ENCODE results near the gene ITGB7. TPM values are rescaled to one million over a fixed set of nuclear protein-coding genes. Genes with fewer than 3 reads are reported as not detected.
A peak's percentile ranks its signal among the peaks of the same experiment; 100 is the strongest.
"Not testable (repeated sequence)": the region's sequence is repeated elsewhere in the genome, so short reads cannot be mapped to it uniquely, and the experiment has no call there.

The ITGB7 gene
- total RNA-seq, 2 experiments from 2014 or later: 621 to 702 TPM

DNA sequence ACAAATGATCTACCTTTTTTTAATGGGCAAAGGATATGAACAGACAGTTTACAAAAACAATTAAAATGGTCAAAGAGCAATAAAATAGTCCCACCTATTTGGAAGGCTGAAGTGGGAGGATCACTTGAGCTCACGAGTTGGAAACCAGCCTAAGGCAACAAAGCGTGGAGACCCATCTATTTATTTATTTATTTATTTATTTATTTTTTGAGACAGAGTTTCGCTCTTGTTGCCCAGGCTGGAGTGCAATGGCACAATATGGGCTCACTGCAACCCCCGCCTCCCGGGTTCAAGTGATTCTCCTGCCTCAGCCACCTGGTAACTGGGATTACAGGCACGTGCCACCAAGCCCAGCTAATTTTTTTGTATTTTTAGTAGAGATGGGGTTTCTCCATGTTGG lies 29.6 kb downstream of the ITGB7 start:
- H3K27me3 Mint-ChIP-seq, H3K4me3 Mint-ChIP-seq, DNase-seq, H3K9me3 Mint-ChIP-seq, POLR2A ChIA-PET, H3K27ac Mint-ChIP-seq: not testable (repeated sequence)
- CTCF ChIA-PET: interaction anchor here (0.7 to 4.4 kb wide), 5 partner anchors 13 to 144 kb away, joined by 3 to 33 read pairs (median 3); no protein-coding TSS in a partner anchor
- peaks cover 16% of the 10 kb centered on the region for H3K36me3 Mint-ChIP-seq (ENCODE audit: low read depth)
- peaks cover 41% of the 10 kb centered on the region for H3K4me1 Mint-ChIP-seq

DNA sequence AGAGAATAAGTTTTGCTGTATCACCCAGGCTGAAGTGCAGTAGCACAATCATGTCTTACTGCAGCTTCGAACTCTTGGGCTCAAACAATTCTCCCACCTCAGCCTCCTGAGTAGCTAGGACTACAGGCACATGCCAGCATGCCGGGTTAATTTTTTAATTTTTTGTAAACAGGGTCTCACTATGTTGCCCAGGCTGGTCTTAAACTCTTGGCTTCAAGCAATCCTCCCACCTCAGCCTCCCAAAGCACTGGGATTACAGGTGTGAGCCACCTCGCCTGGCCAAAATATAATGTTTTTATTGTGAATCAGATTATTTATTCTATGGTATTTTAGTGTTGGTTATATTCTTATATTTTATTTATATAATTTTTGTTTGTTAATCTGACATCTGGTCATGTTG lies 30.3 kb downstream of the ITGB7 start:
- Mint-ChIP-seq H3K4me1 (peaks cover 34% of the 10 kb centered on the region), H3K27me3 (no peaks in the 10 kb centered on the region), H3K36me3 (ENCODE audit: low read depth) (peaks cover 9% of the 10 kb centered on the region), H3K27ac (no peak overlapping the region), H3K4me3 (no peak overlapping the region), H3K9me3 (no peaks in the 10 kb centered on the region)
- ChIA-PET CTCF (interaction anchor here (0.7 to 1.9 kb wide), 4 partner anchors 17 to 144 kb away, joined by 3 to 9 read pairs (median 3); no protein-coding TSS in a partner anchor), POLR2A (no interaction called here)
- no peak for DNase-seq

DNA sequence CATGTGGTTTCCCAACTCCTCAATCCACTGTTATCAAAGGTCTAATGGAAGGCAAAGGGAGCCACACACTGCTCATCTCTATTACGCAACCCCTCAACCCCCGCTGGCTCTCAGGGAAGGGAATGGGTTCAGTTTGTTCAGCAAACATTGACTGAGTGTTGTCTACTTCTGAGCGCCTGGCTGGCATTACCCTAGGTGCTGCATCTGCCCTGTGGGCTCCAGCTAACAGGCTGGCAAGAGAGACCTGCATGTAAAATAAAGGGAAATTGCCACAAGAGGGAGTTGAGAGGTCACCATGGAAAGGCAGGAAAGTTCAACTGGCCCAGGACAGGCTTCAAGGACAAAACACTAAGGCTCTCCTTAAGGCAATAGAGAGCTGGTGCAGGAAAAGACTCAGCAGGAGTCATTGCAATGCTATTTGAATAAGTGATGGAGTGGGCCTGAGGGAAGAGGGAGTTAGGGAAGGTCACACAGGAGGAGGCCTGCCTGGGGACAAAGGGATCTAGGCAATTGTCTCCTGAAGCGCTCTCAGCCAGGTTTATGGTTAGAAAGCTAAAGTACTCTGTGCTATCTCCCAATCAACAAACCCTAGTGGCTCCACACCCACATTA lies 32.1 kb downstream of the ITGB7 start:
- no peak for DNase-seq
- peaks cover 2% of the 10 kb centered on the region for H3K36me3 Mint-ChIP-seq (ENCODE audit: low read depth)
- no peak overlapping the region for H3K27ac Mint-ChIP-seq
- ChIA-PET POLR2A (no interaction called here), CTCF (interaction anchor here (1.8 to 1.9 kb wide), 2 partner anchors 16 to 93 kb away, joined by 5 to 9 read pairs; partner anchors contain the start of gene ESPL1)
- H3K27me3 Mint-ChIP-seq: no peaks in the 10 kb centered on the region
- peaks cover 26% of the 10 kb centered on the region for H3K4me1 Mint-ChIP-seq
- H3K4me3 Mint-ChIP-seq: no peak overlapping the region
- H3K9me3 Mint-ChIP-seq: no peaks in the 10 kb centered on the region

DNA sequence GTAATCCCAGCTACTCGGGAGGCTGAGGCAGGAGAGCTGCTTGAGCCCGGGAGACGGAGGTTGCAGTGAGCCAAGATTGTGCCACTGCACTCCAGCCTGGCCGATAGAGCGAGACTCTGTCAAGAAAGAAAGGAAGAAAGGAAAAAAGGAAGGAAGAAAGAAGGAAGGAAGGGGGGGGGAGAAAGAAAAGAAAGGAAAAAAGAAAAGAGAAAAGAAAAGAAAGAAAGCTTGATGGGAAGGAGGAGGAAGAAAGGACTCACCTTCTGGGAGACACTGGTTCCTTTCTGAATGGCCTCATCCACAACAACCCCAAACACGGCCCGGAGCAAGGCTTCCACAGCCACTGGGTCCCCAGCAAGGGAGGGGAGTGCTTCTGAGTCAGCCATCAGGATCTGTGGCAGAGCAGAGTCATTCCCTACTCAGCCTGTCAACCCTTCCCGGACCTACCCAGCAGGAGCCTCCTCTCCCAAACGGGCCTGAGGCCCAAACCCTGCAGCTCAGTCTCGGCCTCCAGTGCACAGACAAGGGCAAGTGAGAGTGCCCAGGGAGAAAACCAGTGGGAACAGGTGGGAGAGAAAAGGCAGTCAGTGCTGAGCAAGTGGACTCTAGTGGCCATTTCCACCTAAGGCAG lies 33.9 kb downstream of the ITGB7 start:
- H3K27ac Mint-ChIP-seq: no peak overlapping the region
- ChIA-PET CTCF (interaction anchor here (1.4 to 3.2 kb wide), 3 partner anchors 8 to 94 kb away, joined by 4 to 29 read pairs (median 5); partner anchors contain the start of genes CSAD and ESPL1), POLR2A (no interaction called here)
- peaks cover 2% of the 10 kb centered on the region for H3K36me3 Mint-ChIP-seq (ENCODE audit: low read depth)
- no peaks in the 10 kb centered on the region for H3K27me3 Mint-ChIP-seq
- H3K4me1 Mint-ChIP-seq: peaks cover 13% of the 10 kb centered on the region
- no peaks in the 10 kb centered on the region for H3K9me3 Mint-ChIP-seq
- H3K4me3 Mint-ChIP-seq: no peak overlapping the region
- DNase-seq: no peak

DNA sequence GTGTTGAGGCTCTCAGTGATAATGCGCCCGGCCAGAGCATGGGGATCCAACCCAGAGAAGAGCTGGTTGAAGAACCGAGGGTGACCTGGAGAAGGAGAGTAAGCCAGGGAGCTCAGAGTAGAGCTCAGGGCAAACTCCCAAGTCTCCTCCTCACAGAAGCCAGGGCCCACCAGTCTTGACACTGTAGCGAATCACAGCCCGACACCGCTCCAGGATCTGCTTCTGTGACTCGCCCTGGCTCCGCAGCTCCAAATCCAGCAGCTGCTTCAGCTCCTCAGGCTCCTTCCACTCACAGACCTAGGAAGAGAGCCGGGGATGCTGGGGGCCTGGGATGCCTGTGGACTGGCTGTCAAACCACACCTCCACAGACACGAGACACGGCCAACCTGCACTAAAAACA lies 34.7 kb downstream of the ITGB7 start:
- Mint-ChIP-seq H3K9me3 (no peaks in the 10 kb centered on the region), H3K4me3 (no peak overlapping the region), H3K4me1 (peaks cover 13% of the 10 kb centered on the region), H3K36me3 (ENCODE audit: low read depth) (peaks cover 2% of the 10 kb centered on the region), H3K27me3 (no peaks in the 10 kb centered on the region), H3K27ac (no peak overlapping the region)
- DNase-seq: no peak
- ChIA-PET CTCF (interaction anchor here (1.4 to 3.2 kb wide), 2 partner anchors 9 to 12 kb away, joined by 4 to 29 read pairs; partner anchors contain the start of gene CSAD), POLR2A (no interaction called here)

DNA sequence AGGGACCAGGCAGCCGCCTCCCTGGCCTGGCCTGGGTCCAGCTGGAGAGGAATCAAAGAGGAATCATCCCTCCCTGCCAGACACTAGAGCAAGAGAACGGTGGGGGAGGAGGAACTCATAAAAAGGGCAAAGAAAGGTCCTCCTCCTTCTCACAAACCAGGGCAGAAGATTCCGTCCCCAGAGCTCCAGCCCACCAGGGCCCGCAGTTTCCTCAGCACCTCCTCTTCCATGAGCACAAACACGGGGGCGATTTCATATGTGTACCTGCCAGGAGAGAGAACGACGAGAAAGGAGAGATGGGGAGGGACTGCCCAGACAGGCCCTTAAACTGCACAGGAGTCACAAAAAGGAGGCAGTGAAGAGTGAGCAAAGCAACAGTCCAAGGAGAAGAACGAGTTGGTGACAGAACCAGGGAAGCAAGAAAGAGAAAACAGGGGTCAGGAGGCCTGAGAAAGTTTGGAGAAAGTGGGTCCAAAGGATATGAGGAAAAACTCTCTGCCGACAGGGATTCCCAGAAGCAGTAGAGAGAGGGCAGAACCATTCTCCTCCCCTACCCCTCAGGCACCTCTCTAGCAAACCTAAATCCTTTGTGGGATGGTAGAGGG lies 35.2 kb downstream of the ITGB7 start:
- H3K9me3 Mint-ChIP-seq: no peaks in the 10 kb centered on the region
- ChIA-PET CTCF (interaction anchor here (1.4 to 3.2 kb wide), 3 partner anchors 9 to 37 kb away, joined by 3 to 29 read pairs (median 4); partner anchors contain the start of gene CSAD), POLR2A (no interaction called here)
- no peaks in the 10 kb centered on the region for H3K27me3 Mint-ChIP-seq
- H3K4me3 Mint-ChIP-seq: no peak overlapping the region
- DNase-seq: no peak
- H3K27ac Mint-ChIP-seq: peak overlapping the region; percentile 52
- peaks cover 11% of the 10 kb centered on the region for H3K4me1 Mint-ChIP-seq
- H3K36me3 Mint-ChIP-seq (ENCODE audit: low read depth): peaks cover 2% of the 10 kb centered on the region

- Mint-ChIP-seq H3K36me3 (ENCODE audit: low read depth) (peaks cover 2% of the 10 kb centered on the region), H3K4me3 (no peak overlapping the region), H3K4me1 (peaks cover 11% of the 10 kb centered on the region), H3K9me3 (no peaks in the 10 kb centered on the region), H3K27me3 (no peaks in the 10 kb centered on the region), H3K27ac (peak overlapping the region; percentile 52)
- no peak for DNase-seq
- POLR2A ChIA-PET: no interaction called here
- CTCF ChIA-PET: interaction anchor here (0.6 to 3.2 kb wide), 4 partner anchors 11 to 147 kb away, joined by 3 to 29 read pairs (median 3); no protein-coding TSS in a partner anchor
Observed at GRCh38 chr12:53170876-53171724, 36.0 kb downstream of the ITGB7 start.

DNA sequence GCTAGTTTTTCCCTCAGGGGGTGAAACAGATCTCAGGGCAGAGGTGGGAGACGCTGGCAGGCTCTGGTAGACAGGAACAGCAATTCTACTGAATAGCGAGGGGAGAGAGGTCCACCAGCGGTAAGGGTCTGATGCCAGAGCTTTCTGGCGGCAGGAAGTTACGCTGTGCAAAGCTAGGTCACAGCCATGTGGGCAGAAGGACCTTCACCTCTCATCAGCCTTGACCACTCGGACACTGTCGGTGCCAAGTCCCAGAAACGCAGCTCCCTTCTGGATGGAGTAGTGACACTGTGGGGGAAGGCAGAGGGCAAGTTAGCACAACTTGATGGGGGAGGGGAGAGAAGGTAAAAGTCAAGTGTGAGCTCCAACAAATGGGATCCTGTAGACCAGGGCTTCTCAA lies 36.8 kb downstream of the ITGB7 start:
- DNase-seq: no peak
- ChIA-PET CTCF (interaction anchor here (1.1 to 1.7 kb wide), 2 partner anchors 38 to 148 kb away, joined by 3 read pairs; no protein-coding TSS in a partner anchor), POLR2A (no interaction called here)
- Mint-ChIP-seq H3K27ac (no peak overlapping the region), H3K36me3 (ENCODE audit: low read depth) (no peaks in the 10 kb centered on the region), H3K9me3 (no peaks in the 10 kb centered on the region), H3K4me3 (no peak overlapping the region), H3K27me3 (no peaks in the 10 kb centered on the region), H3K4me1 (peaks cover 4% of the 10 kb centered on the region)

- Mint-ChIP-seq H3K27me3 (no peaks in the 10 kb centered on the region), H3K27ac (no peak overlapping the region), H3K36me3 (ENCODE audit: low read depth) (no peaks in the 10 kb centered on the region), H3K4me3 (no peak overlapping the region), H3K9me3 (no peaks in the 10 kb centered on the region), H3K4me1 (no peaks in the 10 kb centered on the region)
- no peak for DNase-seq
- ChIA-PET POLR2A (no interaction called here), CTCF (no interaction called here)
Observed at GRCh38 chr12:53169644-53170043, 37.4 kb downstream of the ITGB7 start.

GRCh38 chr12:53166837-53167236 lies 40.2 kb downstream of the ITGB7 start:
- DNase-seq: no peak
- H3K4me1 Mint-ChIP-seq: no peaks in the 10 kb centered on the region
- H3K27me3 Mint-ChIP-seq: no peaks in the 10 kb centered on the region
- peaks cover 2% of the 10 kb centered on the region for H3K36me3 Mint-ChIP-seq (ENCODE audit: low read depth)
- no peak overlapping the region for H3K27ac Mint-ChIP-seq
- H3K4me3 Mint-ChIP-seq: no peak overlapping the region
- H3K9me3 Mint-ChIP-seq: no peaks in the 10 kb centered on the region
- CTCF ChIA-PET: interaction anchor here (0.6 to 1.0 kb wide), 4 partner anchors 23 to 229 kb away, joined by 3 to 4 read pairs (median 3); no protein-coding TSS in a partner anchor
- POLR2A ChIA-PET: no interaction called here

- not testable (repeated sequence) for H3K36me3 Mint-ChIP-seq (ENCODE audit: low read depth); DNase-seq; H3K4me1 Mint-ChIP-seq; H3K4me3 Mint-ChIP-seq; H3K27ac Mint-ChIP-seq; H3K9me3 Mint-ChIP-seq; H3K27me3 Mint-ChIP-seq
- POLR2A ChIA-PET: interaction anchor here (0.7 kb wide), 1 partner anchor 34 kb away, joined by 4 read pairs; no protein-coding TSS in a partner anchor
- CTCF ChIA-PET: interaction anchor here (0.6 to 5.1 kb wide), 4 partner anchors 9 to 159 kb away, joined by 3 to 33 read pairs (median 16); partner anchors contain the start of genes AAAS, CSAD and ZNF740
Observed at GRCh38 chr12:53163008-53163407, 44.0 kb downstream of the ITGB7 start.

GRCh38 chr12:53161119-53161911 lies 45.7 kb downstream of the ITGB7 start:
- H3K4me1 Mint-ChIP-seq: peaks cover 9% of the 10 kb centered on the region
- no peak for DNase-seq
- no peak overlapping the region for H3K27ac Mint-ChIP-seq
- no peaks in the 10 kb centered on the region for H3K27me3 Mint-ChIP-seq
- ChIA-PET POLR2A (no interaction called here), CTCF (interaction anchor here (0.8 to 5.1 kb wide), 11 partner anchors 11 to 160 kb away, joined by 3 to 33 read pairs (median 5); partner anchors contain the start of genes AAAS, CSAD, EIF4B and ZNF740)
- H3K36me3 Mint-ChIP-seq (ENCODE audit: low read depth): peaks cover 2% of the 10 kb centered on the region
- no peaks in the 10 kb centered on the region for H3K9me3 Mint-ChIP-seq
- H3K4me3 Mint-ChIP-seq: no peak overlapping the region
